VCaP (cell line): ENCODE results near the gene TM9SF1.

Source experiments
- H3K27ac ChIP-seq: fragments of 450-650 bp; 2 replicates; pipeline ENCODE4 v1.5.1; 2017
- CTCF ChIP-seq: fragments of 450-650 bp; conservative IDR thresholded peaks from 2 replicates; pipeline ENCODE4 v1.5.1; 2017; ENCODE audit warnings: mild to moderate bottlenecking, moderate library complexity

The TM9SF1 gene

GRCh38 chr14:24159777-24160498 is 35.3 kb downstream of the TM9SF1 start:
- TF ChIP-seq CTCF, result no peak
- peak overlapping the region; percentile 62 for H3K27ac ChIP-seq

DNA sequence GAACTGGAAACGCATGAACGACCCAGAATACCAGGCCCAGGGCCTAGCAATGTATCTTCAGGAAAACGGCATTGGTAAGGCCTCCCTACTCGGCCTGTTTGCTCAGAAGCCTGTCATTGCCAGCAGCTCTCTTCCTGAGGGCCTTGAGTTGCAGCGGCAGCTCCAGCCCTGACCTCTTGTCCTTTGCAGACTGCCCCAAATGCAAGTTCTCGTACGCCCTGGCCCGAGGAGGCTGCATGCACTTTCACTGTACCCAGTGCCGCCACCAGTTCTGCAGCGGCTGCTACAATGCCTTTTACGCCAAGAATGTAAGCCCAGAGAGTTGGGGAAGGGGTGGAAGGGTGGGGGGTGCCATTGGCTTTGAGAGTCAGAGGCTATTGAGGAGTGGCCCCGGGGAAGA is 37.9 kb downstream of the TM9SF1 start:
- TF ChIP-seq CTCF, result no peak
- H3K27ac ChIP-seq, result no peak overlapping the region

DNA sequence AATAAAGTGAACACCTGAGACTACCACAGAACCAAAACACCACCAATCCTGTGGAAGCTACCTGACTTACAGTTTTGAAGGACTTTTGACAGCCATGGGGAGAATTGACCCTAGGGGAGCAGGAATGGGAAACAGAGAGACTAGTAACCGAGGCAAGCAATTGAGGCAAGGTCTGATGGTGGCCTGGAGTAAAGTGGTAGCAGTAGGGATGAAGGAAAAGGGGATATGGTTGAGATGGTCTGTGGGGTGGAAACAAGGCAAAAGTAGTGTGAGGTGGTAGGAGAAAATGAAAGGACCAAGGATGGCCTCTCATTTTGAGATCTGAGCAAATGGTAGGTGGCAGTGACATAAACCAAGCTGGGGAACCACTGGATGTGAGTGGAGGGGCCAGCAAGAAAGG is 38.4 kb downstream of the TM9SF1 start:
- H3K27ac ChIP-seq, result no peak overlapping the region
- TF ChIP-seq CTCF, result no peak

- no peak for TF ChIP-seq CTCF
- no peak overlapping the region for H3K27ac ChIP-seq
Observed at GRCh38 chr14:24155100-24155499, 40.1 kb downstream of the TM9SF1 start.

GRCh38 chr14:24151404-24152080 is 43.7 kb downstream of the TM9SF1 start:
- TF ChIP-seq CTCF, result no peak
- no peak overlapping the region for H3K27ac ChIP-seq

DNA sequence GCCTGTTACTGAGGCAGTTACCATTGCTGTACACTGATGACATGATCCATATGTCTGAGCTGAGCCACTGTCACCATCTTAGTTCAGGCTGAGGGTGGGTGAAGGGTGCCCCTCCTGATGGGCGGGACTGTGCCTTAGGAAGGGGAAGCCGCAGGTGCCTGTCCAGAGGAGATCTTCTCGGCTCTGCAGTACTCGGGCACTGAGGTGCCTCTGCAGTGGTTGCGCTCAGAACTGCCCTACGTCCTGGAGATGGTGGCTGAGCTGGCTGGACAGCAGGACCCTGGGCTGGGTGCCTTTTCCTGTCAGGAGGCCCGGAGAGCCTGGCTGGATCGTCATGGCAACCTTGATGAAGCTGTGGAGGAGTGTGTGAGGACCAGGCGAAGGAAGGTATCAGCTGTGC is 44.2 kb downstream of the TM9SF1 start:
- no peak for TF ChIP-seq CTCF

GRCh38 chr14:24150567-24150966 is 44.7 kb downstream of the TM9SF1 start:
- no peak overlapping the region for H3K27ac ChIP-seq
- no peak for TF ChIP-seq CTCF

More for the DNA sequence above, 44.2 kb downstream of the TM9SF1 start:
- H3K27ac ChIP-seq, result no peak overlapping the region
